Left ventricle myocardium superior (tissue), 1 donor: ENCODE measurements around the gene SF3B4. TPM values are rescaled to one million over a fixed set of nuclear protein-coding genes. Genes with fewer than 3 reads are reported as not detected.

Experiments used
- ATAC-seq: fragments of 200-7000 bp; cut with Tn5 transposase; one replicate; pipeline ENCODE4 v1.9.1; 2020; ENCODE audit warnings: mild to moderate bottlenecking, moderate library complexity
- DNase-seq: peaks from one replicate; pipeline ENCODE4 v3.0.0-alpha.2; 2020
- intact Hi-C: fragments of 100-400 bp; cut with micrococcal nuclease; formaldehyde crosslinking; loops from one replicate; pipeline ENCODE4 v1.11.0; 2022
- total RNA-seq: library from RNA; stranded (reverse); fragmentation: NEBNext Ultra II Directional; extraction: Animal tissue kit (Norgen Biotek cat#: 25700); gene quantifications from one replicate; pipeline ENCODE4 v1.2.1, GENCODE V29; 2021
- donor health status: DM: no; HTN: yes; CAD: no; lungs with severe emphysema.

The SF3B4 gene
- total RNA-seq, 1 donor from 2014 or later: 27.4 TPM

GRCh38 chr1:149936170-149936991, 8.8 kb upstream of the SF3B4 start, which contains the start of gene MTMR11:
Gene MTMR11, minus strand, starts transcription at chr1:149936879. Its CDS starts 232 bp downstream, at chr1:149936647.
- DNase-seq (no peak), ATAC-seq (peak; percentile 31)
- intact Hi-C loops: no loop called here

- intact Hi-C loops: no loop called here
- DNase-seq (no peak), ATAC-seq (no peak)
Observed at GRCh38 chr1:149934356-149934755, 6.8 kb upstream of the SF3B4 start.

DNA sequence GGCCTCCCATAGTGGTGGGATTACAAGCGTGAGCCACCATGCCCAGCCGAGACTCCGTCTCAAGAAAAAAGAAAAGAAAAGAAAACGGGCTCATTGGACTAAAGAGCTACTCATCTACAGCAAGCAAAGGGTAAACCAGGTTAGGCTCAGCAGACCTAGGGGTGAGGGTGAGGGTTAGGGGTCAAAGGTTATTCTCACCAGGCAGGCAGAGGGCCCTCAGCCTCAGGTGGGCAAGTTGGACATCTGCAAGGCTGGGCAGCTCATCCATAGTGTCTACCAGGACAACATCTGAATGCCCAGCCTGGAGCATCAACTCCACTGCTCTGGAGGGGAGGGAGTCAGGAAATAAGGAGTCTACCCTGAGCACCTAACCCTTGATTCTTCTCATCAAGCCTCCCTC, 5.6 kb upstream of the SF3B4 start:
- intact Hi-C loops: no loop called here
- DNase-seq: no peak

GRCh38 chr1:149932474-149932873, 4.9 kb upstream of the SF3B4 start:
- ATAC-seq: no peak
- intact Hi-C loops: no loop called here
- no peak for DNase-seq

More for the DNA sequence above, 5.6 kb upstream of the SF3B4 start:
- ATAC-seq: no peak

- intact Hi-C loops: no loop called here
- DNase-seq (no peak), ATAC-seq (no peak)
Observed at GRCh38 chr1:149931212-149931790, 3.7 kb upstream of the SF3B4 start.

DNA sequence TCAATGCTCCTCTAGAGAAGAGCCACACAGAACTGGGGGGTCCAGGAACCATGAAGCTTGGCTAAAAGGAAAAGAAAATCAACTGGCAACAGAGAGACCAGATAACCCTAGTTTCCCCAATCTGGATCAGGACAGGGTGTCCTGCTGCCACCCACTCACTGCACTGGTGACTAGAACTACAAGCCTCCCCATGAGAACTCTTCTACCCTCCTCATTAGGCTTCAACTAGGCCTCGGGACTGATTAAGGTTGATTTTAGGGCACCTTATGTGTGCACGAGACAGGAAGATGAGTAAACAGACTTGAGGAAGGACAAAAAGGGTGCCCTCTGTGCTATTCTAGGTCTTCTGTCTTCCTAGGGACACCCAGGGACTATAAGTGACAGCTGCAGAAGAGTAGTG, 2.3 kb upstream of the SF3B4 start:
- intact Hi-C loops: no loop called here
- ATAC-seq (no peak), DNase-seq (no peak)

DNA sequence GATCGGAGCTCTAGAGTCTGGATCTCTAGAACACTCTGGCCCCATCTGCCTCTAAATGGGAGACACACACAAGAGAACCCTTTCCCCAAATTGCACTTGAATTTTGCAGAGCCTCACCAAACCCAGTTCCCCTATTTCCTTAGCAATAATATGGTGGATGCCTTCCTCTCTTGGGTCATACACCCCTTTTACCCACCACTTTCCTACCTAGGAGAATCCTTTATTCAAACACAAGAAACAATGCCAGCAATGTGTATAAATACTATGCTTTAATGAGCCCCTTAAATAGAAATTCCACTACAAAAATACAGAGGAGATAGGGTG, 760 bp upstream of the SF3B4 start:
- ATAC-seq (no peak), DNase-seq (no peak)
- intact Hi-C loops: no loop called here

DNA sequence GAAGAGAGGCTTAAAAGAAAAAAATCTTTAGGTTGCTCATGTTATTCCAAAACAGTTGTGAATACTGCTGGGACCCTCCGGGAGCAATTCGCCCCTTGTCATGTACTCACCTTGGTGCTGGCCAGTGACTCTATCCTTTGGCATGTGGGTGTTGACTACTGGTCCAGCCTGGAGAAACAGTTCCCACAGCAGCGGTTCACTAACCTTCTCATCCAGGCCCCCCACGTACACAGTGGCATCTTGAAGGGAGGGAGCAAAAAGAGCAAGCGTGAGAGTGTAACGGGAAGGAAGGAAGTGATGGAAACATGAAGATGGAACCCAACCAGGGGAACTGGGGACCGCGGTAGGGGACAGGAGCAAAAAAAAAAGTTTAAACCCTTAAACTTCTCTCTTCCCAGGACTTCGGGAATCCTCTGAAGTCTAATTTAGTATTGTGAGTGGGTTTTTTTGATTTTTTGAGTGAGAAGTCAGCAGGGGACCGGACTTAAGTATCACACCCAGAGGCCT, 494 bp downstream of the SF3B4 start:
- ATAC-seq: no peak
- DNase-seq: no peak
- intact Hi-C loops: no loop called here

GRCh38 chr1:149926296-149926695, 1.3 kb downstream of the SF3B4 start:
- ATAC-seq: no peak
- DNase-seq: no peak
- intact Hi-C loops: no loop called here

- intact Hi-C loops: no loop called here
- DNase-seq: no peak
- ATAC-seq: no peak
Observed at GRCh38 chr1:149925751-149926150, 1.9 kb downstream of the SF3B4 start.

DNA sequence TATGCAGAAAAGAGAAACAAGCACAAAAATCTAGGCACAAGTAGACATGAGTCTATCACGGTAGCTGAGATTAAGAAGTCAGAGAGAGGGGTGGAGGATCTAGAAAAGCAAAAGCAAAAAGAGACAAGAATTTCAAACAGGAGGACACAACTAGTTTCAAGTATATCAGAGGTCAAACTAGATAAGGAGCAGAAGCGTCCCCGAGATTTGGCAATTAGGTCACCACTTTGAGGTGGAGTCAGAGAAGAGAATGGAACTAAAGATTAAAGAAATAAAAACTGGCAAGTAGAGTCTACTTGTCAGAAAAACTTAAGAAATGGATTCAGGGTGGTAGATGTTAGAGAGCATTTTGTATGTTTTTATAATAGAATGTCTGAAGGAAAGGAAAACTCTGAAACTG, 2.3 kb downstream of the SF3B4 start:
- intact Hi-C loops: no loop called here
- ATAC-seq (no peak), DNase-seq (no peak)

DNA sequence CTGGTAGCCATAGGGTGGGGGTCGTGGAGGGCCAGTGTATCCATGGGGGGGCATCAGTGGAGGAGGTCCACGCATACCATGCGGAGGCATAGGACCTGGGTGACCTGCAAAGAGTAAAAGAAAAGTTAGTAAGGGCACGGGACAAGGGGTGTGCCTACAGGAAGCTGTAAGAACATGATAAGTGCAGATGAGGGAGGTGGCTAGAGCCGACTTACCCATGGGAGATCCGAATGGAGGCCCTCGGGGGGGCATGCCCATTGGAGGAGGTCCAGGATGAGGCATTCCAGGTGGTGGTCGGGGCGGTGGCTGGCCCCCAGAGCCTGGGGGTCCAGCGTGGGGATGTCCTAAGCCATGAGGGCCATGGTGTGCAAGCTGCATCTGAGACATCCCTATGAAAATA, 4.0 kb downstream of the SF3B4 start:
- intact Hi-C loops: no loop called here
- no peak for ATAC-seq

DNA sequence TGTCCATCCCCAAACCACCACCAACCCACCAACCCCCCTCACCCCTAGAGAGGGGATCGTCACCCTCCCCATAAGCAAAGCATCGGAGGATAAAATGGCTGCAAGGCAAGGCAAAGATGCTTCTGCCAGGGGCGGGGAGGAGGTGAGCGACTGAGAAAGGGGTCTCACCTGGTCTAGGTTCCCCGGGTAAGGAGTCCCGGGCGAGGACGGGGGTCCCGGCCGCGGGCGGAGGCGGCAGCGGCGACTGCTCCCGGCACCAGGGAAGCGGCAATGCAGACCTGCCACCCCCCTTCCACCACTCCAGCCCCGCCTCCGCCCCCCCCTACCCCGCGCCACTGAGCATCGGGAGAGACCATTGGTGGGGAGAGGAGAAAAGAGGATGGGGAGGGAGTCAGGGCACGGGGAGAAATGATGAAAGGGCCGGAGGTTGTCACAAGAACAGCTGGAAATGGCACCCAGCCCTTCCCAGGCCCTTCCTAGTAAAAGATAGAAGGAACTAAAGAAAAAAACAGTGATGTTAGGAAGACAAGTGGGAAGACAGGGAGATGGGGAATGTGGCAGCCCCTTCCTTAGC, 9.9 kb downstream of the SF3B4 start, which contains the start of gene SV2A:
Gene SV2A, minus strand, starts transcription at position 274 of the 574 bp plus-strand sequence. CDS start 4,004 bp downstream, outside the sequence.
- intact Hi-C loops: no loop called here
- peak; percentile 76 for ATAC-seq
- DNase-seq: peak; percentile 40

More for the DNA sequence above, 4.0 kb downstream of the SF3B4 start:
- DNase-seq: no peak

- intact Hi-C loops: no loop called here
- ATAC-seq: no peak
- no peak for DNase-seq
Observed at GRCh38 chr1:149916898-149917252, 10.7 kb downstream of the SF3B4 start.

GRCh38 chr1:149916193-149916897, 11.3 kb downstream of the SF3B4 start:
- intact Hi-C loops: no loop called here
- no peak for ATAC-seq

GRCh38 chr1:149915429-149916192, 12.0 kb downstream of the SF3B4 start:
- DNase-seq (no peak), ATAC-seq (no peak)
- intact Hi-C loops: no loop called here

More at GRCh38 chr1:149916193-149916897, 11.3 kb downstream of the SF3B4 start:
- DNase-seq: no peak

- no peak for ATAC-seq
- intact Hi-C loops: no loop called here
- no peak for DNase-seq
Observed at GRCh38 chr1:149914545-149914944, 13.1 kb downstream of the SF3B4 start.

- no peak for ATAC-seq
- no peak for DNase-seq
- intact Hi-C loops: no loop called here
Observed at GRCh38 chr1:149906570-149907075, 21.0 kb downstream of the SF3B4 start.
